GM19238 (cell line): Measurements from ENCODE around the gene GABPB2.

Experiments
- DNase-seq: peaks from one replicate; pipeline ENCODE4 v3.0.0; 2011; ENCODE audit warnings: low spot score; ENCODE audit not compliant: insufficient read length

GABPB2 gene

DNA sequence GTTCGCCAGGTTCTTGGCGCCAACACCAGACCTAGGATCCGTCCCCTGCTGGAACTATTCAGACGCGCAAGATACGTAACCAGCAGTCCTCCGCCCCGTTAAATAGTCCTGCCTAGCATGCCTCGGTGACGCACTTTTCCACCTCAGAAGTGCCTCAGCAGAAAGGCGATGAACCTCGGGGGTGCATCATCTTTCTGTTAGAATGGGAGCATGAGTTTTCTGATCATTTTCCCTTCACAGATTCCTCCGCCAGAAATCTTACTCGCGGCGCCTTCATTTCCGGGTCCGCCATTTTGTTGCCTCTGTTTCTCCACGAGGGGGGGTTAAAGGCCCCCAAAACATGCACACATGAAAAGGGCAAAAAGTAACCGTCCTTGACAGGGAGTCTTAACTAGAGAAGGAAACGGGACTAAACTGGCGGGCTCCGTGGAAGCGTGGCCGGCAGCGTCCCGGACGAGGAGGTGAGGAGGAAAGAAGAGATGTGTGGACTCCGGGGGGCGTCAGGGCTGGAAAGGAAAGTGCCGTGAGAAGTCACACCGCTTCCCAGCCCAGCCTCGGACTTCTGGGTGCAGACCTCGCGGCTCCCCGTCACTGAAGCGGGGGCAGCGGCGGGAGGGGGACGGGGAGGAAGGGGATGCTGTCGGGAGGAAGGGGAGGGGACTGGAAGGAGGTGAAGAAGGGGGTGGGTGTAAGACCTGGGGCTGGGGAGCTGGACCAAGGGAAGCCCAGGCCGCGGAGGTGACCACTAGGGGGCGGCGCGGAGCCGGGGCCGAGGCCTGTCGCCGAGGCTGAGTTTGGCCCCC, at the start of gene GABPB2:
Gene GABPB2 (plus strand): TSS at position 288 of the 803 bp plus-strand sequence. CDS start 17,429 bp downstream, outside the sequence.
- peak; percentile 85 for DNase-seq

DNA sequence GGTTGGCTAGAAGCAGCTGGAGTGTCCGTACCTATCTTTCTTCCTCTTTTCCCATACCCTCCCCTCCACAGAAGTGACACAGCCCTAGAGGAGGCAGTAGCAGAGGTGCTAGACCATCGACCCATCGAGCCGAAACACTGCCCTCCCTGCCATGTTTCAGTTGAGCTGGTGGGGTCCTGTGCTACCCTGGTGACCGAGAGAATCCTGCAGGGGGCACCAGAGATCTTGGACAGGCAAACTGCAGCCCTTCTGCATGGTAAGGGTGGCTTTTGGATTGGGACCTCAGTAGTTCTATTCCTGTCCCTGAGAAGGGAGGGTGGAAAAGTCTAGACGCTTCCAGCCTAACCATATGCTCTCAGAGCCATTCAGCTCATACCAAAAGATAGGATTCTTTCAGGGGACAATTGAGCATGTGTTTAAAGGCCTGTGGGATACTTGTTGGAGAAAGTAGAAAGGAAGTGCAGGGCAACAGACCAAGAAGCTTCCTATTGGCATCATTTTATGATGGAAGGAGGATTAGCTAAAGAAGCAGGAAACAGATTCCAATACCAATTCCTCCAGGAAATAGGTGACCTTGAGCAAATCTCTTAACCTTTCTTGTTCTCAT, 45.9 kb upstream of the GABPB2 start:
- peak; percentile 75 for DNase-seq

GRCh38 chr1:151026460-151026859, 44.1 kb upstream of the GABPB2 start:
- DNase-seq, result no peak

DNA sequence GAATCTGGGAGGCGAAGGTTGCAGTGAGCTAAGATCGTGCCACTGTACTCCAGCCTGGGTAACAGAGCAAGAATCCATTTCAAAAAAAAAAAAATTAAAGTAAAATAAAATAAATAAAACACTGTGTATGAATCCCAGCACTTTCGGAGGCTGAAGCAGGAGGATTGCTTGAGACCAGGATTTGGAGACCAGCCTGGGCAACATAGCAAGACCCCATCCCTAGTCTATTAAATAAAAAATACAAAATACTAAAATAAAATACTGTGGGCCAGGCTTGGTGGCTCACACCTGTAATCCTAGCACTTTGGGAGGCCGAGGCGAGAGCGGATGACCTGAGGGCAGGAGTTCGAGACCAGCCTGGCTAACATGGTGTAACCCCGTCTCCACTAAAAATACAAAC, 38.4 kb upstream of the GABPB2 start:
- DNase-seq, result no peak

GRCh38 chr1:151035167-151035566, 35.4 kb upstream of the GABPB2 start:
- no peak for DNase-seq

GRCh38 chr1:151036356-151036755, 34.2 kb upstream of the GABPB2 start, which contains the start of gene BNIPL:
Gene BNIPL (plus strand): TSS chr1:151036586. CDS start chr1:151036726, 140 bp downstream.
- no peak for DNase-seq

GRCh38 chr1:151037032-151037431, 33.5 kb upstream of the GABPB2 start:
- no peak for DNase-seq

GRCh38 chr1:151039521-151039920, 31.0 kb upstream of the GABPB2 start:
- no peak for DNase-seq

- DNase-seq, result no peak
Measured at GRCh38 chr1:151043163-151043562, 27.4 kb upstream of the GABPB2 start.

- peak; percentile 68 for DNase-seq
Measured at GRCh38 chr1:151047591-151047924, 23.0 kb upstream of the GABPB2 start, which contains the start of gene C1orf56. Gene C1orf56 (plus strand): TSS chr1:151047751. CDS start chr1:151047848, 97 bp downstream.

DNA sequence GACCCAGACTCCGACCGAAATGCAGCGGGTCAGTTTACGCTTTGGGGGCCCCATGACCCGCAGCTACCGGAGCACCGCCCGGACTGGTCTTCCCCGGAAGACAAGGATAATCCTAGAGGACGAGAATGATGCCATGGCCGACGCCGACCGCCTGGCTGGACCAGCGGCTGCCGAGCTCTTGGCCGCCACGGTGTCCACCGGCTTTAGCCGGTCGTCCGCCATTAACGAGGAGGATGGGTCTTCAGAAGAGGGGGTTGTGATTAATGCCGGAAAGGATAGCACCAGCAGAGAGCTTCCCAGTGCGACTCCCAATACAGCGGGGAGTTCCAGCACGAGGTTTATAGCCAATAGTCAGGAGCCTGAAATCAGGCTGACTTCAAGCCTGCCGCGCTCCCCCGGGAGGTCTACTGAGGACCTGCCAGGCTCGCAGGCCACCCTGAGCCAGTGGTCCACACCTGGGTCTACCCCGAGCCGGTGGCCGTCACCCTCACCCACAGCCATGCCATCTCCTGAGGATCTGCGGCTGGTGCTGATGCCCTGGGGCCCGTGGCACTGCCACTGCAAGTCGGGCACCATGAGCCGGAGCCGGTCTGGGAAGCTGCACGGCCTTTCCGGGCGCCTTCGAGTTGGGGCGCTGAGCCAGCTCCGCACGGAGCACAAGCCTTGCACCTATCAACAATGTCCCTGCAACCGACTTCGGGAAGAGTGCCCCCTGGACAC, 22.5 kb upstream of the GABPB2 start:
- DNase-seq, result peak; percentile 63

DNA sequence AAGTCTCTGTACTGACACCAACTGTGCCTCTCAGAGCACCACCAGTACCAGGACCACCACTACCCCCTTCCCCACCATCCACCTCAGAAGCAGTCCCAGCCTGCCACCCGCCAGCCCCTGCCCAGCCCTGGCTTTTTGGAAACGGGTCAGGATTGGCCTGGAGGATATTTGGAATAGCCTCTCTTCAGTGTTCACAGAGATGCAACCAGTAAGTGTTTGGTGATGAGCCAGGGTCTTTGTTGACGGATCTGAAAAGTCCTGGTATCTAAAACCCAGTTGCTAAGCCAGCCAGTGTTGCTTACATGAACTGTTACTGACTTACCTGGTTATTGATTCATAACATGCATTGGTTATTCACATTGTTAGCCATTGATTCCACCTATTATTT, 21.9 kb upstream of the GABPB2 start:
- DNase-seq, result no peak

DNA sequence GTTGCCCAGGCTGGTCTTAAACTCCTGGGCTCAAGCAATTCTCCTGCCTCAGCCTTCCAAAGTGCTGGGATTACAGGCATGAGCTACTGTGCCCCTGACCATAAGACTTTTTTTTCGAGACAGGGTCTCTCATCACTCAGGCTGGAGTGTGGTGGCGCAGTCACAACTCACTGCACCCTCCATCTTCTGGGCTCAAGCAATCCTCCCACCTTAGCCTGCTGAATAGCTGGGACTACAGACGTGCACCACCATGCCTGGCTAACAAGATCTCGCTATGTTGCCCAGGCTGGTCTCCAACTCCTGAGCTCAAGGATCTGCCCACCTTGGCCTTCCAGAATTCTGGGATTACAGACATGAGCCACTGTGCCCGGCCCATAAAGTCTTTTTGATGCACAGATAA, 21.1 kb upstream of the GABPB2 start:
- no peak for DNase-seq

- no peak for DNase-seq
Measured at GRCh38 chr1:151050051-151050688, 20.4 kb upstream of the GABPB2 start.

- no peak for DNase-seq
Measured at GRCh38 chr1:151051356-151052009, 19.1 kb upstream of the GABPB2 start.

DNA sequence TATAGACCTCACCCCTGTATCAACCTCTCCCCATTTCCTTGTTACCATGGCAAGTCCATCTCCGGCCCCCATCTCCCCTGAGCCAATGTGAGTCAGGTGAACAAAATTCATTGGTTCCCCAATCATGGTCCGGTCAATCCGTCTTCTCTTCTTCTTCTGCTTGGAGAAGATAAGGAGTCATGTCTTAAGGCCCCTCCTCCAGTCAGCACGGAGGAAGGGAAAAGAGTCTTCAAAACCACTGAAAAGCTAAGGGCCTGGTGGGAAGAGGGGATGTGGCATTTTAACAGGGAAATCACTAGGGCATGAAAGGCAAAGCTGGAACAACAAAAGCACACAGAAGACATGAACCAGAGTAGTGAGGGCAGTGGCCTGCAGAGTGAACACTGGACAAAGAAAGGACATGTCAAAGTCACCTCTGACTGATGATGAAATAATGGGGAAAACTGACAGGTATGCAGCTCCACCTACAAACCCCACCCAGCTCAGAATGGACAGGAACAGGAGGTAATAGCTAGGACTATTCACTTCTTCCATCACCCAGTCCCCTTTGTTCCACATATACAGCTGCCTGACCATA, 15.5 kb upstream of the GABPB2 start:
- DNase-seq, result no peak

GRCh38 chr1:151055581-151055980, 15.0 kb upstream of the GABPB2 start:
- no peak for DNase-seq

- DNase-seq, result no peak
Measured at GRCh38 chr1:151056149-151056548, 14.4 kb upstream of the GABPB2 start.

DNA sequence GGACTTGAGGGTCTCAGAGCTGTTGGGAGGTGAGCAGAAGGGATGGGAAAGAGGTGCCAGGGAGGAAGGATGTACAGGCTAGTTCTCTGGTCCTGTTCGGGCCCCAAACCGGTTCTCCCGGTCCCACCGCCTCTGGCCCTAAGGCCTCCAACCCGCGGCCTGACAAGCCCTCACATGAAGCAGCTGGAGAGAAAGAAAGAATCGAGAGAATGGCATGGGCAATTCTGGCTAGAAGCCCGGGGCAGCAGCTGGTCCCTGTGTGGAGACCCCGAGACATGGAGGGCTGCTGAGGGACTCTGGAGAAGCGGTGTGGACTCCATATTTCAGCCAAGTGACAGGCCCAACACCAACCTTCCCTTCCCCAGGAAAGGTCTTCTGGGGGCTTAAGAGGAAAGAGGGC, 11.9 kb upstream of the GABPB2 start:
- DNase-seq, result no peak

DNA sequence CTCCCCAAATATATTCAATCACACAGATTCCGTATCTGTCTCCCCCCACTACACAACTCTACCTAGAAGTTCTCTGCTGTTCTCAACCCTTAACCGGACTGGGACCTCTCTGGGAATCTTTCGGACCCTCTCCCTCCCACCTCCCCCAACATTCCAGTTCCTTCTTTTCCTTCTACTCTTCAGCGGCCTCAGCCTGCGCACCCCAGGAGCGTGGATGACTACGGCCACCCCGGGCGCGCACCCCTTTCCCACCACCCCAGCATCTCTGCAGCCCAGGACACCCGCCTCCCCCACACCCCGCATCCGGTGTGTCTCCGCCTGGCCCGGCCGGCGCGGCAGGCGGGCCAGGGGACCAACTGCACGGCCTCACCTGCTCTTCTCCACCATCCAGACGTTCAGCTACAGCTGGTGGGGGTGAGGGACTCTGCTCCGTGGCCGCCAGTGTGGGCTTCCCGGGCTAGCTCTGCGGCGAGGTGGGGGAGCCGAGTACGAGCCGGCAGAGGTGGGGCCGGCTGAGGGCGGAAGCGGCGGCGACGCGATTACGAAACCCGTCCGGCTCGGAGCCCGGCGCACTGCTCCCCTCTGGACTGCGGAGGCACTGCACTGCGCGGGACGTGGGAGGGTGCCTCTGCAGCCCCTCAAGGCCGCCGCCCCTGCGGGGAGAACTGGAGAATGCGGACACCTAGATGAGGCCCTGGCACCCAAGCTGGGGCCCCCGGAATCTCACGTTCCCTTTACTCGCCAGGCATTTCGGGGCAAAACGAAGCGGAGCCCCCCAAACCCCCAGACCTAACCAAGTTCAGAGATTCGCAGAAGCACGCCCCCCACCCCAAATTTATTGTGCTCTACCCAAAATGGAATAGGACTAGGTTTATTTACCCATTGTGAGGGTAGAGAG, 11.2 kb upstream of the GABPB2 start, which contains the start of gene CDC42SE1:
Gene CDC42SE1 (minus strand): TSS at position 514 of the 898 bp plus-strand sequence. CDS start 3,892 bp downstream, outside the sequence.
- peak; percentile 88 for DNase-seq
